ENCODE measurements around the gene RBM47.
"Not testable (repeated sequence)": the region's sequence is repeated elsewhere in the genome, so short reads cannot be mapped to it uniquely, and the experiment has no call there.

Gene RBM47

GRCh38 chr4:40524366-40525041, 105.2 kb downstream of the RBM47 start:
- DNase-seq, result no peak

- no peak for DNase-seq
These were observed 106.1 kb downstream of the RBM47 start for GRCh38 chr4:40523581-40523980.

- no peak for DNase-seq
These were observed 107.7 kb downstream of the RBM47 start for GRCh38 chr4:40521957-40522356.

GRCh38 chr4:40520533-40520932, 109.1 kb downstream of the RBM47 start:
- no peak for DNase-seq

- DNase-seq, result not testable (repeated sequence)
These were observed 112.6 kb downstream of the RBM47 start for GRCh38 chr4:40517081-40517480.

GRCh38 chr4:40516651-40517050, 113.0 kb downstream of the RBM47 start:
- DNase-seq, result no peak

GRCh38 chr4:40515398-40516293, 114.0 kb downstream of the RBM47 start:
- no peak for DNase-seq

GRCh38 chr4:40515037-40515397, 114.6 kb downstream of the RBM47 start:
- DNase-seq, result no peak

- DNase-seq, result no peak
These were observed 115.1 kb downstream of the RBM47 start for GRCh38 chr4:40514497-40514951.

- DNase-seq, result no peak
These were observed 118.5 kb downstream of the RBM47 start for GRCh38 chr4:40511036-40511614.

- DNase-seq, result no peak
These were observed 121.7 kb downstream of the RBM47 start for GRCh38 chr4:40507977-40508376.

GRCh38 chr4:40506492-40506891, 123.2 kb downstream of the RBM47 start:
- DNase-seq, result no peak

- DNase-seq, result no peak
These were observed 123.6 kb downstream of the RBM47 start for GRCh38 chr4:40506066-40506465.

- DNase-seq, result no peak
These were observed 126.7 kb downstream of the RBM47 start for GRCh38 chr4:40502934-40503333.

GRCh38 chr4:40502220-40502619, 127.4 kb downstream of the RBM47 start:
- DNase-seq, result no peak

GRCh38 chr4:40500781-40501180, 128.9 kb downstream of the RBM47 start:
- DNase-seq, result no peak

GRCh38 chr4:40493160-40493559, 136.5 kb downstream of the RBM47 start:
- no peak for DNase-seq

- DNase-seq, result no peak
These were observed 137.0 kb downstream of the RBM47 start for GRCh38 chr4:40492691-40493090.

- DNase-seq, result no peak
These were observed 139.2 kb downstream of the RBM47 start for GRCh38 chr4:40490481-40490880.

GRCh38 chr4:40489961-40490360, 139.7 kb downstream of the RBM47 start:
- DNase-seq, result no peak

GRCh38 chr4:40486534-40486933, 143.1 kb downstream of the RBM47 start:
- no peak for DNase-seq

GRCh38 chr4:40484346-40485090, 145.1 kb downstream of the RBM47 start:
- no peak for DNase-seq

GRCh38 chr4:40482985-40483647, 146.5 kb downstream of the RBM47 start:
- DNase-seq, result no peak
